NCI-H2107 (cell line): ENCODE results near the gene MRPL21.
A peak's percentile ranks its signal among the peaks of the same experiment; 100 is the strongest.
"Not testable (repeated sequence)": the region's sequence is repeated elsewhere in the genome, so short reads cannot be mapped to it uniquely, and the experiment has no call there.

Source experiments
- DNase-seq: peaks from one replicate; lab custom pipeline; 2025; lab: John Stamatoyannopoulos, UW

MRPL21 gene

GRCh38 chr11:68911731-68912130 is 8.1 kb upstream of the MRPL21 start:
- DNase-seq, result no peak

DNA sequence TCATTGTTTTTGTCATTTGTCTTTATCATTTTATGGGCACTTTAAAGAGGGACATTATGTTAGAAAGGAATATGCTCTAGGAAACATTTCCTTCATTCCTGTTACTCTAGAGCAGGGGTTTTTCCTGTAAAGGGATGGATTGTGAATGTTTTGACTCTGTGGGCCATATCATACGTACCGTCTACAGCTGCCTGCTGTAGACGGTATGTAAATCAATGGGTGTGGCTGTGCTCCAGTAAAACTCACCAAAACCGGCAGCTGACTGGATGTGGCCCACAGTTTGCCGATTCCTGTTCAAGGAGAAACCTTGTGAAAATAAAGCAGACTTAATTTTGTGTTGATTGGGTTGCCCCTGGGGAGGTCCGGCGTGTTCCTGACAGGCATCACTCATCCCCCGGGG is 7.3 kb upstream of the MRPL21 start:
- DNase-seq, result no peak

DNA sequence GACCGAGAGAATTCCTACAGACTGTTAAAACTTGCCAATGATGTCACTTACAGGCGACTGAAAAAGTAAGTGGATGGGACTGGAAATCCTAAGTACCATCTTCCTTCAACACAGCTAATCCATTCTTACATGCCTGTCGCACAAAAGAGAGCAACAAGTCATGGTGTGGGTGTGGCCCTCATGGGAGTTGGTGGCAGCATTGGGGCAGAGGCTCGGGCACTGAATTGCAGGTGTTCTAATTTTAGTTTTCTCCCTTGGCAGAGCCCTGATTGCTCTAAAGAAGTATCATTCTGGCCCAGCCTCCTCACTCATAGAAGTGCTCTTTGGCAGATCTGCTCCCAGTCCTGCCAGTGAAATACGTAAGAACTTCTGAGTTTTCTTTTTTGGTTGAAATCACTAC is 4.6 kb upstream of the MRPL21 start:
- DNase-seq, result no peak

DNA sequence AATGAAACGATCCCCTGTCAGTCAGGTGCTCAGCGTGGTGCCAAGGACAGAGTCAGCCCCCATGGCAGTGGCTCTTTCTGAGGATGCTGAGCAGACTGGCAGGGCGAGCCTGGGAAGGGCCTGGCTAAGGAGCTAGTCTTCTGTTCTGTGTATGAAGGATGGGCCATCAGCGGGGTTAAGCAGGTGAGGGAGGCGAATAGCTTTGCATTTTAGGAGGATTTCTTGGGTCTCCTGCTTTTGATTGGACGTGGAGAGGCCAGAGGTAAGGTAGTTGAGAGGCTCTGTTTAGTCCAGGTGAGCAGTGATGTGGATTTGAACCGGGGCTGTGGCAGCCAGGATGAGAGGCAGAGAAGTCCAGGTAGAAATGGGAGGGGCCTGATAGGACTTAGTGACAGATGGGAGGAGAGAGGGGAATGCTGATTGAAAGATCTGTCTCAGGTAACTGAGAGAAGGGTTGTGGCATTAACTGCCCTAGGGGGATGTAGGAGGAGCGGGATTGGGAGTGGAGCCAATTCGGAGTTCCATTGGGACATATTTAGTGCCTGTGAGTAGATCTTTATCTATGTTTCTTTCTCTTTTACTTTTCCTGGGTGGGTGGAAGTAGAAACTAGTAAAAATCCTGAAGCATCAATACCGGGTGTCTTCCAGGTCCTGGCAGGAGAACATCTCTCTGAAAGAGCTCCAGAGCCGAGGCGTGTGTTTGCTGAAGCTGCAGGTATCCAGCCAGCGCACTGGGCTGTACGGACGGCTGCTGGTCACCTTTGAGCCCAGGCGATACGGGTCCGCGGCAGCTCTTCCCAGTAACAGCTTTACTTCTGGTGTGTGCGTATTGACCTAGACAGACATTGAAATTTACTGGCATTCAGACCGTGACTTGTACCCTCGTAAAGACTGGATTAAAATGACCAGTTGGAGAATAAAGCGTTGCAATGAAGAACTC is 2.1 kb upstream of the MRPL21 start:
- DNase-seq, result no peak

DNA sequence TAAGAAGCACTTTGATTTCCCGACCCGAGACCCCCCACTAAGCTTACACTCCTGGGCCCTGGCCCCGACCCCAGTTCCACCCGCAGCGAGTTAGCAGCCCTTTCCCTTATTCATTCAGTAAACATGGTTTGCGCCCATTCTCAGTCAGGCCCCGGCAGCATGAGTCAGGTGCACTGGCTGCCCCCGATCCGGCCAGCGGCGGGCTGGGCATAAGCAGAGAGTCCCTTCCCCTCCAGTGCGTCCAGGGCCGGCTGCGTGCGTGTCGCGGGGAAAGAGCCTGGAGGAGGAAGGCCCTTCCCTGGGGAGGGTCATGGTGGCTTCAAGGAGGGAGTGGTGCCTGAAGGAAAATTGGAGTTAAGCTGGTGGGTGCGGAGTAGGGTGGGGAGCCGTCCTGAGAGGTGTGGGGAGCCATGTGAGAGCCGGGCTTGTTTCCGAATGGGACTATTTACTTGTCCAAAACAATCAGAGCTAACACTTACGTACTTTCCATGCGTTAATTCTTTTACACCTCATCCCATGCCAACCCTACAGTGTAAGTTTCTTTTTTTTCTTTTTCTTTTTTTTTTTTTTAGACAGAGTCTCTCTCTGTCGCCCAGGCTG is 716 bp upstream of the MRPL21 start:
- no peak for DNase-seq

DNA sequence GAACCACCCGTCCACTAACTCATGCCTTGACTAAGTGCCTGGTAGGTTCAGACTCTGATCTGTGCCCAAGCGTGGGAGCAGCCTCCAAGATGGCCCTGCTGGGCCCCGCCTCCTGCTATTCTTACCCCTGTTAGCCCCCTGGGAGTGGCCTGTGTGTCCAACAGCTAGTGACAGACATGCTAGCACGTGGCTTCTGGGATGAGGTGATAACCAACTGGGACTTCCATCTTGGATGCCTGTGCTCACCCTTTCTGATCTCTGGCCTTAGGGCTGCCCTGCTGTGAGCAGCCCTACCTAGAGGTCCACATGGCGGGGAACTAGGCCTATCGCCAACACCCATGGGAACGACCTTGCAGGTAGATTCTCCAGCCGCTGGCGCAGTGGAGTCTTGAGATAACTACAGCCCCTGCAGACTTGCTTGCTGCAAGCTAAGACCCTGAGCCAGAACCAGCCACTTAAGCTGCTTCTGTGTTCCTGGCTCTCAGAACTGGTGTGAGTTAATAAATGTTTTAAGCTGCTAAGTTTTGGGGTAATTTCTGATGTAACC is 2.7 kb downstream of the MRPL21 start:
- no peak for DNase-seq

DNA sequence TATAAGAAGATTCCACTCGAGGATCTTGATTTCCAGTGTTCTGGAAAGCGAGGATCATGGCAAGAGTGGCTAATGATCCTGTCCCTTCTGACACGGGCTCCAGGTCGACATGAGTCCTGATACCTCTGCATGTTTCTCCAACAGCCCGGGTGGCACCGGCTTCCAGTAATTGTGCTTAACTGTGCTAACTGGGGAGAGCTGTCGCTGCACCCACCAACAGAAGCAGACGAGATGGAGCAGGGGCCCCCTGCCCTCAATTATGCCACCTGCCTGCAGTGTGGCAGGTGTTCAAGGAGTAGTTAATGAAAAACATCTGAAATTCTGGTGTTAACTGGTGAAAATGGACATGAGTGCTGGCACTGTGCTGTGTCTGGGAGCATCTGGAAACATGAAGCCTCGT is 6.2 kb downstream of the MRPL21 start:
- DNase-seq, result no peak

DNA sequence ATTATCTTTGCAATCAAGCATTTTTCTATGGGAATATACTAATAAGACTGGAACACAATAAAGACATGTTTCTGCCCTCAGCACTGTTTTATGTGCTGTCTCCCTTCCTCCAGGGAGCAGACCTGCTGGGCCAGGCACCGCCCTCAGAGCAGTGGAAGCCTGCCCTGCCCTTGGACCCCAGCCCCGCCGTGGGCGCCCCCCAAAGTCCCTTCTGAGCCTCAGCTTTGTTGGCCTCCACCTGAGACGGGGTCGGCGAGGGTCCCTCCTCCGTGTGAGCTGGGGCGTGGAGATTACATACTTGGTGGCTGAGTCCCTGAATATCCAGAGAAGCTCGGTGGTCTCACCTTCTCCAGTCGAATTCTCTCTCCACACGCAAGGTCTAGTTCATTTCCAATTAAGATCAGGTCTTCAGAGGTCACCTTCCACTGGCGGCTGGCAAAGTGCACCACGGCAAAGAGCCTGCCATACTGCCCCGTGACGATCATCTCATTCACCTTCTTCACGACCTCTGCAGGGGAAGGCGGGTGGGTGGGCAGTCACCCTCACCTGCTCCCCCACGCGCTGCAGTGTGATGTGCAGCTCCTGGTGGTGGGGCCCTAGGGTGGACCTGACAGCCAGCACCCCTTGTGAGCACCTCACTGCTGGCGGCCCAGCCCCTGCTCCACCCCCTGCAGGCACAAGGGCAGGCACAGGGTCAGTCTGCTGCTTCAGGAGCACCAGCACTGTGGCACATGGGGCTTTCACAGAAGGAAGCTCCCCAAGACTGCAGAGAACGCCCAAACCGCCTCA is 7.3 kb downstream of the MRPL21 start:
- no peak for DNase-seq

- no peak for DNase-seq
These were observed 10.3 kb downstream of the MRPL21 start for GRCh38 chr11:68893282-68893681.

- no peak for DNase-seq
These were observed 11.1 kb downstream of the MRPL21 start for GRCh38 chr11:68892576-68892975.

GRCh38 chr11:68891351-68891948 is 12.2 kb downstream of the MRPL21 start:
- DNase-seq, result no peak

DNA sequence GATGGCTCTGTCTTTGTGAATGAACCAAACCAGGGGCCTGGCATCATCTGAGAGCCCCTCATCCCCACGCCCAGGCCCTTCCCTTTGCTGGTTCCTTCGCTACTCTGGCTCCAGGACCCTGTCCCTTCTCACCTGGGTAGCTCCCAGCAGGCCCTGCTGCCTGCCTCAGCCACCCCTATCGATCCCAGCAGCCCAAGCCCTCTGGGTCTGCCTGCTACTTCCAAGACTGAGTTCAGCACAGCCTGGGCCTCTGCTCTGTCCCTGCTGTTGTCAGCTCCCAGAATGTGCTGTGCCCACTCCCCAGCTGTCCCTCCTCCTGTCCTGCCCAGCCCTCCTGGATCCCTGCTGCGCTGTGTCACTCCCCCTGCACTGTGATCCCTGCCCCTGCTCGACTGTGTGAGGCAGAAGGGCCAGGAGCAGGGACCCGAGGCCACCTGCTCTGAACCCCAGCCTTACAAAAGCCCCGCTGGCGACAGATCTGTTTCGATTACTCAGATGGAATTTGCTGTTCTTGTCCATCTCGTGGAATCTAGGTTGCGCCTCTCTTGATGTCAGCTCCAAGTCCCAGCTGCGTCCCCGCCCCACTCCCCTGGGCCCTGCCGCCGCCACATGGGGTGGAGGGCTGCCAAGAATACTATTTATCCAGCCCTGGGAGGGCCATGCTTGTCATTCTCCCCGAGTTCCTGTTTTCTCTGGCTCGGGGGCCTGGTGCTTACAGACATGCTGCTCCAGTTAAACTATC is 13.0 kb downstream of the MRPL21 start:
- peak; percentile 10 for DNase-seq

DNA sequence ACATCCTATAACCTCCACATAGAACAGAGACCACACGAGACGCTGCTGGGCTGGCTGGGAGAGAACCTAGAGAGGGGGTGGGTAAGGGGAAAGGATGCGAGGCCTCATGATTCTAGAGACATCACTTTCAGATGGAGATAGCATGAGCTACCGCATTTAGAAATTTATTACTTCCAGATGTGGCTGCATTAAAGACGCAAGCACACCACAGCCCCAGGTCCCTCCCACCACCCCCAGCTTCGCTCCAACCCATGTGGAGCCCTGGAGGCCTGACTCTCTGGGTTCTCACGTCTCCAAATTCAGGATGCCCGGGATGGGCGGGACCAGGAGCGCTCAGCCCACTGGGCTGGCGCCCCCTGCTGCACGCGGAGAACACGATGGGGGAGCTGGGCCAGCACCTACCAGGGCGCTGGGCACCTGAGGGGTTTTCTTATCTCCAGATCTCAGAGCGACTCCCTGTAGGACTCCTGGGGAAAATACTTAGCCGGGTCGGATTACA is 13.6 kb downstream of the MRPL21 start:
- no peak for DNase-seq

GRCh38 chr11:68884827-68885226 is 18.8 kb downstream of the MRPL21 start:
- not testable (repeated sequence) for DNase-seq

GRCh38 chr11:68882391-68882790 is 21.2 kb downstream of the MRPL21 start:
- DNase-seq, result no peak

DNA sequence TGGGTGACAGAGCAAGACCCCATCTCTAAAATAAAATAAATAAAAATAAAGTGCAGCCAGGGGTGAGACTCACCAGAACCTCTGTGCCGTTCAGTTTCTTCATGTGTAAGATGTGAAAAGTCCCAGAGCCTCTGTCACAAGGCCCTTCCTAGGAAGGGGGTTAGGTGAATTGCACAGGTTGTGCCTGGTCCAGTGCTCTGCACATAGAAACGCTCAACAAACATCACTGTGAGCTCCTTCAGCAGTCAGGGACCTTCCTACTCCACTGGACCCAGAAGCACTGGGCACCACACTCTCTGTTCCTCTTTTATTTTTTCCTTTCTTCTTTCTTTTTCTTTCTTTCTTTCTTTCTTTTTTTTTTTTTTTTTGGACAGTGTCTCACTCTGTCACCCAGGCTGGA is 22.3 kb downstream of the MRPL21 start:
- no peak for DNase-seq

GRCh38 chr11:68880851-68881250 is 22.8 kb downstream of the MRPL21 start:
- DNase-seq, result no peak

- DNase-seq, result no peak
These were observed 25.6 kb downstream of the MRPL21 start for GRCh38 chr11:68878022-68878421.

GRCh38 chr11:68872216-68873003 is 31.2 kb downstream of the MRPL21 start:
- DNase-seq, result no peak

DNA sequence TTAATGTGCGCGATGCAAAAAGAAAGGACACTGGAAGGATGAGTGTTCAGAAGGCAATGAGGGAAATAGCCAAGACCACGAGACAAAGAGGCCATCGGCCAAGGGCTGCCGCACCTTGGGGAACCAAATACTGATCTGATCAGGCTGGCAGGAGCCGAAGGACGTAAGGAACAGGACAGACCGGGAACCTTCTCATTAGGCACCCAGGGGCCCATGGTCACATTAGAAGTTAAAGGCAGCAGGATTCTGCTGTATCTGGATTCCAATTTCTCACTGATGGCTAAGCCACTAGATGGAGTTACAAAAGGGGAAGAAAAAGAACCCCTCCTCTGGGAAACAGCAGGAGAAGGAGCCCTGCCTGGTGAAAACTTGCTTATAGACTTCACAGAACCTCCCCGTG is 33.2 kb downstream of the MRPL21 start:
- DNase-seq, result no peak
